HG03196 (cell line): ENCODE measurements around the gene ATP10A.
A peak's percentile ranks its signal among the peaks of the same experiment; 100 is the strongest.

Experiments
- ATAC-seq: cut with Tn5 transposase; IDR thresholded peaks from one replicate; pipeline ENCODE4 v1.9.1; 2021; ENCODE audit not compliant: unreplicated experiment

ATP10A gene

DNA sequence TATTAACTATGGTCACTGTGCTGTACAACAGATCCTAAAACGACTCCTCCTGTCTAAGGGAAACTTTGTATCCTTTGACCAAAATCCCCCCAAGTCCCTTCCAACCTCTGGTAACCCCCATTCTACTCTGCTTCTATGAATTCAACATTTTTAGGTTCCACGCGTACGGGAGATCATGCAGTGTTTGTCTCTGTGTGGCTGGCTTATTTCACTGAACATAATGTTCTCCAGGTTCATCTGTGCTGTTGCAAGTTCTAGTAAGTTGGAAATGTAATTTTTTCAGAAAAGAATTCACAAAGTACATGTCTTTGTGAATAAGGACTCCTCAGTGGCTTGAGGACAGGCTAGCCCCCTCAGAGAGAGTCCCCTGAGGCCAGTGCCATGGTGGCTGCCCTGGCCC, 66.1 kb downstream of the ATP10A start:
- no peak for ATAC-seq

DNA sequence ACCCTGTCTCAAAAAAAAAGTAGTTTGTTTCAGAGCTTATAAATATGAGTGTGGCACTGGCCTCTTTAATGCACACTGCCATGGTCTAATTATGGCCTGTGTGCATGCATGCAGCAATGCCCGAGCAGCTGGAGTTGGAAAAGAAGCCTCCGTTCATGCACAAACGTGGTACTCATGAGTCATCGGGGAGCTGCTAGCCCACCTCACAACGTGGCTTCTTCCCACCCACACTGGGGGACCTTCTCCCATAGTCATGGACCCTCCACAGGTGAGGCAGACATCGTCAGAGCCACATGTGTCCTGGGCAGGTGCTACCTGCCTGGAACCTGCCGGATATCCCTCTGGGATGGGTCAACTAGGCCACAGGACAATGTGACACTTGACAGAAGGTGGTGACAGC, 66.7 kb downstream of the ATP10A start:
- ATAC-seq: no peak

DNA sequence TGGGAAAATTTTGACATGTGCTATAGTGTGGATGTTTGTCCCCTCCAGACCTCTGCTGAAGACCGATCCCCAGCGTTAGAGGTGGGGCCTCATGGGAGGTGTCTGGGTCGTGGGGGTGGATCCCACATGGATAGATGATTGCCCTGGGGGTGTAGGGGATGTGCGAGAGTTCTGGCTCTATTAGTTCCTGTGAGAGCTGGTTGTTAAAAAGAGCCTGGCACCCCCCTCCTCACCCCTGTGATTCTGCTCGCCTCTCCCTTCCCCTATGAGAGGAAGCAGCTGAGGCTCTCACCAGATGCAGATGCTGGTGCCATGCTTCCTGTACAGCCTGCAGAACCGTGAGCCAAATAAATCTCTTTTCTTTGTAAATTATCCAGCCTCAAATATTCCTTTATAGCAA, 67.4 kb downstream of the ATP10A start:
- no peak for ATAC-seq

DNA sequence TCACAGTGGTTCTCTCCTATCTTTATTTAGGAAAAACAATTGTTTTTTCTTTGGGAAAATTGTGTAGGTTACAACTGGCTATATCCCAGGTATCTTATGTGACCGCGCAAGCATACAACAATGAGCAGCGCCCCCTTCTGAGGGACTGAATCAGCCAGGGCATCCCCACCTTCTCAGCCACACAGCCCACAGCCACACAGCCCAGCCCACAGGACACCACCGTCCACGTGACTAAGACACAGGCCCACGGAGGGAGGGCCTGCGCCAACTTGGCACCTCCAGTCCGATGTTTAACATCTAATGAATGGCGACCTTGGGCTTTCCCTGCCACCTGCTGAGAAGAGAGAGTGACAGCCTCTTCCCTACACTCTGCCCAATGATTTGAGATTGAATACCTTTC, 68.1 kb downstream of the ATP10A start:
- ATAC-seq: no peak

DNA sequence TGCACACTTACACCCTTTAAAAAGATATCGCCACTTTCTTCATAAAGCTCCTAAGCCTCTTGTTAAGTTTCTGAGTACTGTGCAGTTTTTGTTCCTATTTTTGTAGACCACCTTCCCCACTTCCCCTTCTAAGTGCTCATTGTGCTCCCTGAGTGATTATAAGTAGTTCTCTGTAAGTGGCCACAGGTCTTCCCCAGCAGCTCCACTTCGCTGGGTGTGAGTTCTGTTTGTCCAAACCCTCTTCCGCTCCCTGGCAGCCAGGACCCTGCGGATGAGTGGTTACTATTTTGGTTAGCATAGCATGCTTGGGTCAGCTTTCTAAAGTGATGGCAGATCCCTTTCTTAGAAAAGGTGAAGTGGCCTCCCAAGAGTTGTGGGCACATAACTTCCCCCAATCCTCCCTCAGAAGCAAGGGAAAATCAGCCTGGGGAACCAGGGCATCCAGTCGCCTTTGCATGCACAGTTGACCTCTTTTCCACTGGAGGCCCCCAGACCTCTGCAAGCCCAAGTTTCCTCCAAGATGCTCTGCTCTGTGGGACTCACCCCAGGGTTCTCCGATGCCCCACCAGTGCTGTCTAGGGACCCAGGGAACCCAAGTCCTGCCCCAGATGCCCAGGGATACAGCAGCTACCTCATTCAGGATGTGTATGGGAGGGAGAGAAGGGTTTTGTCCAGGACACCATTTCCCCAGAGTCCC, 69.6 kb downstream of the ATP10A start:
- ATAC-seq: peak; percentile 72

DNA sequence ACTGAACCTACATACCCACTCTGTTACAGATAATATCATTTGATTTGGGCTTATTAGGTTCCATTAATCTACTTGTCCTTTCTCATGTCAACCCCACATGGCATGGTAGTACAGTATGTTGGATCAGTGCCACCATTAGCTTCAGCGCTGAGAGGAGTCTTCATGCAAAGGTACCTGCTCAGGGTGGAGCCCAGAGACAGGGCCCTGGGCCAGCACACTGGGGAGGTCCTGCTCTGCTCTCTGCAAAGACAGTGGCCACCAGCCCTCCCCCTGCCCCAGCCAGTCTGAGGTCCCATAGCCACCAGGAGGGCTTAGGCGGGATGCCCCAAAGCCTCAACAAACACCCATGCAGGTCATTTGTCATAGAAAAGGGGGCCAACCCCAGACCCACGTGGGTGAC, 71.0 kb downstream of the ATP10A start:
- ATAC-seq: no peak

DNA sequence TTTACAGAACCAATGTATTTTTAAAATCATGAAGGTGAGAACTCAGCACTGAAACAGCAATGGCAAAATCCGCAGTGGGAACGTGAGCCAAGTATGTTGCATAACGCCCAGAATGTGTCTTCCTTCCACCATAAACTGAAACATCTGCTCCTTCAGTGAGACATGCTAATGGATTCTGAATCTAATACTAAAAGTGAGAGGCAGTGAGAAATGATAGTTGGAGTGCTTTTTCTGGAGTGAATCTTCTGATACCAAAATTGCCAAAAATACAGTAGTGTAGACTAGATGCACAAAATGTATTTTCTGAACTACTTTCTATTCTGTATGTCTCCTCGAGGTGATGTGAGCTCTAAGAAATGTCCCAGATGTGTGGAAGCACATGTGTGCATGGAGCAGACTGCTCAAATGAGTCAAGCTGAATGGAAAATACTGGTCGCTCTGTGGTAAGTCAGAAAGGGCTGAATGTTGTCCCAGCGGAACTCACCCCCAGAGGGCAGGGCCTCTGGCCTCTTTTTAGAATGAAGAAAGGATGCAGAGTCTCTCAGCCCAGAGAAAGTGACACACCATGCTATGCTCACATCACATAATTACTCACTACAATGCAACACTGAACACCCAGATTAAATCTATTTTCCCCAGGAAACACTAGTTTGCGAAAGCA, 73.0 kb downstream of the ATP10A start:
- ATAC-seq: no peak

DNA sequence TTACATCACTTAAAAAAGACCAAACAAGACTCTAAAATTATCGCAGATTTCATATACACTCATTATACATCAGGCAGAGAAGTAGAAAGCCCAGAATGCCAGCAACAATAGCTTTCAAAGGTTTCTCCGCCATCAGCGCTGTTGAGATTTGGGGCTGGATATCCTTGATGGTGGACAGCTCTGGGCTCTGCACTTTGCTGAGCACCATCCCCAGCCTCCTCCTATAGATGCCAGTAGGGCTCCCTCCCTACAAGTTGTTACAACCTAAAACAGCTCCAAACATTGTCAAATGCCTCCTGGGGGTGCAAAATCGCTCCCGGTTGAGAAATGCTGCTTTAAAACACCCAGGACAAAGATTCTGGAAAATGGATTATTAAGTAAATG, 73.5 kb downstream of the ATP10A start:
- no peak for ATAC-seq

DNA sequence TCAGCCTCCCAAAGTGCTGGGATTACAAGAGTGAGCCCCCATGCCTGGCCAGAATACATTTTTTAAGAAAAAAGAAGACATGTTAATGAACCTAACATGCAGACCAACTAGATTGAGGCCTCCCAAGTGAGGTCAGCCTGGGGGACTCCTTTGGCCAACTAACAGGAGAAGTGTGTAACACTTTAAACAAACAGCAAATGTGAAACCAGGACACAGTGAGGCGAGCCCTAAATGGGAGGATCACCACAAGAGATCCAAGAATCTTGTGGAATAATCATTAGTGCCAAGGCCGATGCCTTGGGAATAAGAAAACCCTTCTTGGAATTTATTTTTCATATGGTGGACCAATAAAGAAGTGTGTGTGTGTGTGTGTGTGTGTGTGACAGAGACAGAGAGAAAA, 73.9 kb downstream of the ATP10A start:
- no peak for ATAC-seq

DNA sequence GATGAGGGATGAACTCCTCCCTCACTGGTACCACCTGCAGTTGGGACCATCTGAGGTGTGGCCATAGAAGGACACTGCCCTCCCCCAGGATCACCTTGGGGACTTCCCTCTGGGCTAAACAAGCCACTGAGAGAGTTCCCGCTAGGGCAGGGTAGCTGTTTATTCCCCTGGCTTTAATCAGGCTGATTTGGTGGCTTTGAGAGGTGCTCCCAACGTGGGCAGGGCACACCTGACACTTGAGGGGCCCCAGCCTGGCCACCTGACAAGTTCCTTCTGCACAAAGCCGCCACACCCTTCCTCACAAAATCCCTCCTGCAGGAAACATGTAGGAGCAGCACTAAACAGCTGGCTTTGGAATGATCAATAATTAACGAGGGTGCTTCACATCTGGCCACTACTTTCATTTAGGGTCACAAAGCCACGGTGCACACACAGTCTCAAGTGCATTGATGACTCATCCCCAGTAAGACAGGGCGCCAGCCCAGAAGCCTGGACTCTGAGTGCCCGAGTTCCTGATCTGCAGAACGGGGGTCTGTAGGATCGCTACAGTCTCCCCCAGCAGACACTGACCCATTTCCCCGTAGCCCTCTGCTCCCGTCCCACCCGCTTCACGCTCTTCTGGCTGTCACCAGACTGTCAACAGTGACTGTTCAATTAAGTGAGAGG, 75.1 kb downstream of the ATP10A start:
- no peak for ATAC-seq

DNA sequence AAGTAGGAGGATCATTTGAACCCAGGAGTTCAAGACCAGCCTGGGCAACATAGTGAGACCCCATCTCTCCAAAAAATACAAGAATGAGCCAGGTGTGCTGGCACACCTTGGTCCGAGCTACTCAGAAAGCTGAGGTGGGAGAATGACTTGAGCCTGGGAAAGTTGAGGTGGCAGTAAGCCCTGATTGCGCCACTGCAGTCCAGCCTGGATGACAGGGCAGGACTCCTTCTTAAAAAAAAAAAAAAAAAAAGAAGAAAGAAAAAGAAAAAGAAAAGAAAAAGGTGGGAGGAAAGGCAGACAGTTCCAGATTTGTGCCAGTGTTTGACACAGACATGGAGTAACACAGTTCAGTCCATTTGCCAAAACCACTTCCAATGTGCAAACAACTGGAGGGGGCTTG, 75.7 kb downstream of the ATP10A start:
- ATAC-seq: no peak

DNA sequence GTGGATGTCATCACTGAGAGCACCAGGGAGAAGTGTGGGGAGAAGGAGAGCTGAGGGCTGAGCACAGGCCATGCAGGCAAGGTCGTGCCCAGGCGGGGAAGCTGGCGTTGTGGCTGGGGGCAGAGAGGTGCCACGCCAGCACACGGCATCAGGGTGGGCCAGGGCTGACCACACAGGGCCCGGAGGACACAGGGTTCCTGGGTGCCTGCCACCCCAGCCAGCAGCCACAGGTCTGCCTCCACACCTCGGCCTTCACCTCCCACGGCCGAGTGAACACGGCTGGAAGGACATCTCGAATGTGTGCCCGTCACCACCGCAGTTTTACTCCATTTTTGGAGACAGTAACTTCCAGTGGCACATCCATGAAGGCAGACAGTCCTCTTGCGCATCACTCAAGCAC, 77.1 kb downstream of the ATP10A start:
- no peak for ATAC-seq

DNA sequence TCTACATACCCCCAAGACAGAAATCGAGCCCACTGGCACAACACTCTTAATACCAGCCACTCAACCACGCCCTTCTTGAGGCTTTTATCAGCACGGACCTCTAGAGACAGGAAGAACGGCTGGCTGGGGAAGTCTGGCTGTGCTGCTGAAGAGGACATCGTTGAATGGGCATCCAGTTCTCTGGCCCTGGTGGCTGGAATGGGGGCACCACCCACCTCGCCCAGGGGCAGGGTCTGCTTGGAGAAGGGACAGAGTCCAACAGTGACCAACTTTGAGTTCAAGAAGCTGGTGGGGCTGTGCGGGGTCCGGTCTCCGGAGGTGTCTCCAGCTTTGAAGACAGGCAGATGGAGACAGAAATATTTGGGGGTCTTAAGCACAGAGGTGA, 77.5 kb downstream of the ATP10A start:
- no peak for ATAC-seq

DNA sequence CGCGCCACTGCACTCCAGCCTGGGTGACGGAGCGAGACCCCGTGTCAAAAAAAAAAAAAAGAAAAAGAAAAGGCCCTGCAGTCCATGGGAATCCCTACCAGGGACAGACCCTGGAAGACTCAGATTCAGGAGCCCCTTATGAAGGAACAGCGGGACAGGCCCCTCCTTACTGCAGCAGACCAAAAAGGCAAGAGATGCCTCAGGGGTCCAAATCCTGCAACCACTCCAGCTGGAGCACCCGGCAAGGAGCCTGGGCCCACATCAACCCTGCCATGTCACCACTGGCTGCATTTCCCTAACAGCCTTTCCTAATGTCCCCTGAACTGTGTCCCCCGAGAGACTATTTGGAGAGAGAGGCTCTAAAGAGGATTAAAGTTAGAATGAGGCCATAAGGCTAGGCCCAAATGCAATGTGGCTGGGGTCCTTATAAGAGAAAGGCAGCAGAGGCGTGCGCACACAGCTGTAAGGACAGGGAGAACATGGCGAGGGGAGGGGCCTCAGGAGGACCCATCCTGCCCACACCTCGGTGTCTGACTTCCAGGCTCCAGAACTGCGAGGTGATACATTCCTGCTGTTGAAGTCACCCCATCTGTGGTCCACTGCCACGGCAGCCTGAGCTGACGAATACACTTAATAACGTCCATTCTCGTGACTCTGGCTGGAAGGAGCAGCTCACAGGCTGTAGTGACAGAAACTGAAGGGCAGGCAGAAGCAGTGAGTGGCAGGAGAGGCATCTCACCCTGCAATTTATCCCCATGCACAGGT, 78.1 kb downstream of the ATP10A start:
- no peak for ATAC-seq

DNA sequence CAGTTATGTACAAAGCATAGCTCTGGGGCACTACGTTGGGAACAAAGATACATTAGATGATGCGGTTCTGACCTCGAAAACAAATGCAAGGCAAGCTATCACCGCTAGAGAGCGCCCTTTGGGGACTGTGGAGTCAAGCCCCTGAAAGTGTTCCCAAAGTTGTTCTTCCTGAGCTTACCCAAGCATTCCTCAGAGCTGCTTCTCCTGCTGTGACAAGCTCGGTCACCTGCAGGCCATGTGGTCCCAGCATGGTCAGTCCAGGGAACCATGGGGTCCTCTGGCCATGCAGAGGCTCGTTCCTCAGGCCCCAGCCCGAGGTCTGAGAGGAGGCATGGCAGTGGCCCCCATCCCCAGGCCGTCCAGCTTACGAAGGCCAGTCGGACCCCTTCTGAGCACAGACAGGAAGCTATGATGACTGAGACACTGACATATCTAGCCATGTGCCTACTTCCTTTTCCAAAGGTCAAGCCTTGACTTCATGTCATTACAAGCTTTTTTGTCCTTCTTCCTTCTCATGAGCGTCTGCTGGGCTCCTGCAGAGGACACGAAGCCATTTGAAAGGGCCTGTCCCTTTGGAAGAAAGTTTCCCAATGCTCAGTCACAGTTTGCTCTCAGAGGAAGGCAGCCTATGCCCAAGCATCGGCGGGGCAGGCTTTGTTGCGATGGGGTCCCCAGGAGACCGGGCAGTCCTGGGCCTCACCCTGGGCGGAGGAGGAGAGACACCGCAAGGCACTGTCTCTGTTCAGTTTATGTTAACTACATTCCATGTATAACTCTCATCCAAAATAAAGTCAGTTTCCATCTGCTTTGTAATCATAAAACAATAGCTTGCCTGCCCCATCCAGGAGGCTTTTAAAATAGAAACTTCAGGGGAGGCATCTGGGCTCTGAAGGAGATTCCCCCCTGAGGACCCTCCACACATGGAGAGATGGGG, 79.3 kb downstream of the ATP10A start:
- no peak for ATAC-seq

DNA sequence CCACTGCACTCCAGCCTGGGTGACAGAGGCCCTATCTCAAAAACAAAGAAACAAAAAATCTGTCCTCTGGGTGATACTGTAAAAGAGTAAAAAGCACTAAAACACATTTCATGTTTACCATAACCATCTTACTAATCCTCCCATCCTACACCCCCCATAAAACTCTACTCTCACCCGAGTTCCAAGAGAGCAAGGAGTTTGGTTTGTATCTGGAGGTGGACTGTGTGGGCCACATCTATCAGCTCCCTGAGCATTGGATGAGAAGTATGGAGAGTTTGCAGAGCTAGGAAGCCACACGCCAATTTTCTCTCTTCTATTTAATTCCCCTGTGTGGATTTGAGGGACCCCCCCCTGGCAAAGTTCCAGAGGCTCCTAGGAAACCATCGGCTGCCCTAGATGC, 80.0 kb downstream of the ATP10A start:
- ATAC-seq: no peak

DNA sequence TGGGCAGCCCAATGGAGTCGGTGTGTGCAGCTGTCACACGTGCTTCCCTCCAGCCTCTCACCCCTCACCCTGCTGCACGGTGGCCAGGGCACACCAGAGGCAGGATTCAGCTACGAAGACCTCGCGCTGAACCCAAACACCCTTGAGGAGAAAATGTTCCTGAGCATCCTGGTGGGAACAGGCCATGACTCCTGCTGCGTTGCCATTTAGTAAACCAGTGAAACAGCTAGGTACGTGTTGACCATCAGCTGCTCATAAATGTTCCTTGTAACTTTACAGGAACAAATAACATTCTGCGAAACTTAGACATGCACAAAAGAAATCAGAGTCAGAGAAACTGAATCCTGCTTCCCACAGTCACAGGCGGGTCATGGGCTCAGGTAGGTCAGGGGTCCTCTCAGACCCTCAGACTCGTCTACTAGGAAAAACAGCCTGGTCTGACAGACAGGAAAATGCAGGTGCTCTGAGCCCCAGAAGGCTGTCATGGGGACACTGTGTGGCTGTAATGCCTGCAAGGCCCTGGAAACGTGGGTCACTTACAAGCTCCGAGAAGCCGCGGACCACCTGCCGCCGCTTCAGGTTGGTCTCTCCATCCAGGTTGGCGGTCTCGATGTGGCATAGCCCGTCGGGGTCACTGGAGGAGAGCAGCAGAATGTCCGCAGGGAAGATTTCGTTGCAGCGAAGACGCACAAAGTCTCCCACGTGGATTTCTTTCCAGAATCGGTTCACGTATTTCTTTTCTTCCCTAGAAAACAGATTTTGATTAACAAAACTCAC, 82.5 kb downstream of the ATP10A start:
- ATAC-seq: no peak

DNA sequence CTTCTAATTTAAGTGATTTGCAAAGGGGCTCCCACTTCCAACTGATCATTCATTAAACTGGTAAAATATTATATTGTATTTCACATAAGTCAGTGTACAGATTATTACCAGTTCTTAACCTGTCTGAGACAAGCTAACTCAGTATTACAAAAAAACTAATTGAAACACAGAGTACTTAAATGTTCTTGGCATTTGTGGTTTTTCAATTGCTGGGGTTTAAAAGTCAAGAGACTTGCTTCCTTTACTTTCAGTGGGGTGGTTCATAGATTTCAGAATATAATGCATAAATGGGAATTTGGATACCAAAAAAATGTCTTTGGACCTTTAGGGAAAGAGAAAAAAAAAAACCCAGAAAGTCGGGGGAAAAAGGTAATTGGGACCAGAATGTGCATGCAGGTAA, 85.0 kb downstream of the ATP10A start:
- ATAC-seq: no peak

DNA sequence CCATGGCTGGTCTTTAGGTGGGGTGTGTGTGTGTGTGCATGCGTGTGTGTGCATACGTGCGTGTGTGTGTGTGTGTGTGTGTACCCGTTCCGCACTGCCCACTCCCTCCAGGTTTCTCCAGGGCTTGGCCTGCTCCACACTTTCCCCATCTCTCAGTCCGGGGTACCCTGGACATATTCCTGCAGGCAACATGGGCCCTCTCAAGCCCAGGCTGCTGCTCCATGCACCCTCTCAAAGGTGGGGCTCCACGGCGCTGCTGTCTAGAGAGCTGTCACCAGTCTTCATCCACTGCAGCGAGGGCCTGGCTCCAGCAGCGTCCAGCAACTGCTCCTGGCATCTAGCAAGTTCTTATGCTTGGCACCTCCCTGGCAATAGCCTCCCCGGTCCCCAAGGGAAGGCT, 86.1 kb downstream of the ATP10A start:
- ATAC-seq: no peak
